Brain microvascular endothelial cell (primary cell): ENCODE measurements around the gene NTM.

ENCODE experiments used
- DNase-seq: peaks from one replicate; pipeline ENCODE4 v3.0.0-alpha.2; 2020
- H3K27ac ChIP-seq: fragments of 250-450 bp; sonication (Bioruptor Pico); 2 replicates; pipeline ENCODE4 v1.5.1; 2020; ENCODE audit warnings: mild to moderate bottlenecking, moderate library complexity
- H3K27me3 ChIP-seq: fragments of 250-450 bp; sonication (Bioruptor Pico); replicated peaks from 2 replicates; pipeline ENCODE4 v1.5.1; 2020; ENCODE audit warnings: mild to moderate bottlenecking
- H3K36me3 ChIP-seq: fragments of 250-450 bp; sonication (Bioruptor Pico); replicated peaks from 2 replicates; pipeline ENCODE4 v1.5.1; 2020; ENCODE audit warnings: mild to moderate bottlenecking
- H3K4me3 ChIP-seq: 2 replicates; pipeline ENCODE4 v1.5.1; 2011; ENCODE audit warnings: low read depth, mild to moderate bottlenecking, control low read depth, low read length, moderate library complexity
- CTCF ChIP-seq: IDR thresholded peaks from 2 replicates; pipeline ENCODE4 v1.5.1; 2011; ENCODE audit warnings: low read depth, mild to moderate bottlenecking, moderate library complexity, low read length, control low read depth, inconsistent platforms; ENCODE audit errors: missing control alignments
- in situ Hi-C: cut with HindIII; loops from 2 replicates; pipeline ENCODE4 v1.10.0; 2017; ENCODE audit warnings: low sequenced_read_pairs, low pct_ligation_motif_present

NTM gene

GRCh38 chr11:132008226-132008625 lies 637.8 kb downstream of the NTM start:
- TF ChIP-seq CTCF, result no peak

GRCh38 chr11:132008872-132009271 lies 638.5 kb downstream of the NTM start:
- TF ChIP-seq CTCF, result no peak
- no peak overlapping the region for H3K27ac ChIP-seq
- no peaks in the 10 kb centered on the region for H3K36me3 ChIP-seq
- in situ Hi-C loops, result no loop called here
- no peak overlapping the region for H3K4me3 ChIP-seq
- no peak for DNase-seq
- H3K27me3 ChIP-seq, result no peaks in the 10 kb centered on the region

More at GRCh38 chr11:132008226-132008625, 637.8 kb downstream of the NTM start:
- H3K27ac ChIP-seq, result no peak overlapping the region
- H3K36me3 ChIP-seq, result no peaks in the 10 kb centered on the region
- in situ Hi-C loops, result no loop called here
- DNase-seq, result no peak
- no peak overlapping the region for H3K4me3 ChIP-seq
- H3K27me3 ChIP-seq, result no peaks in the 10 kb centered on the region

GRCh38 chr11:132020001-132020400 lies 649.6 kb downstream of the NTM start:
- no peak for DNase-seq
- H3K27ac ChIP-seq, result no peak overlapping the region
- TF ChIP-seq CTCF, result no peak
- H3K27me3 ChIP-seq, result no peaks in the 10 kb centered on the region
- H3K4me3 ChIP-seq, result no peak overlapping the region
- in situ Hi-C loops, result no loop called here
- no peaks in the 10 kb centered on the region for H3K36me3 ChIP-seq

GRCh38 chr11:132022285-132022684 lies 651.9 kb downstream of the NTM start:
- in situ Hi-C loops, result no loop called here
- Histone ChIP-seq H3K27me3 (no peaks in the 10 kb centered on the region), H3K36me3 (no peaks in the 10 kb centered on the region), H3K4me3 (no peak overlapping the region), H3K27ac (no peak overlapping the region)
- DNase-seq, result no peak
- no peak for TF ChIP-seq CTCF

- H3K36me3 ChIP-seq, result no peaks in the 10 kb centered on the region
- in situ Hi-C loops, result no loop called here
- TF ChIP-seq CTCF, result no peak
- DNase-seq, result no peak
- no peak overlapping the region for H3K27ac ChIP-seq
- H3K4me3 ChIP-seq, result no peak overlapping the region
- no peaks in the 10 kb centered on the region for H3K27me3 ChIP-seq
Observed at GRCh38 chr11:132022733-132023478, 652.5 kb downstream of the NTM start.
